ENCODE measurements around the gene ENO2. TPM values are rescaled to one million over a fixed set of nuclear protein-coding genes. Genes with fewer than 3 reads are reported as not detected.

The ENO2 gene
- total RNA-seq, 1 donor from 2014 or later: 30.5 TPM

DNA sequence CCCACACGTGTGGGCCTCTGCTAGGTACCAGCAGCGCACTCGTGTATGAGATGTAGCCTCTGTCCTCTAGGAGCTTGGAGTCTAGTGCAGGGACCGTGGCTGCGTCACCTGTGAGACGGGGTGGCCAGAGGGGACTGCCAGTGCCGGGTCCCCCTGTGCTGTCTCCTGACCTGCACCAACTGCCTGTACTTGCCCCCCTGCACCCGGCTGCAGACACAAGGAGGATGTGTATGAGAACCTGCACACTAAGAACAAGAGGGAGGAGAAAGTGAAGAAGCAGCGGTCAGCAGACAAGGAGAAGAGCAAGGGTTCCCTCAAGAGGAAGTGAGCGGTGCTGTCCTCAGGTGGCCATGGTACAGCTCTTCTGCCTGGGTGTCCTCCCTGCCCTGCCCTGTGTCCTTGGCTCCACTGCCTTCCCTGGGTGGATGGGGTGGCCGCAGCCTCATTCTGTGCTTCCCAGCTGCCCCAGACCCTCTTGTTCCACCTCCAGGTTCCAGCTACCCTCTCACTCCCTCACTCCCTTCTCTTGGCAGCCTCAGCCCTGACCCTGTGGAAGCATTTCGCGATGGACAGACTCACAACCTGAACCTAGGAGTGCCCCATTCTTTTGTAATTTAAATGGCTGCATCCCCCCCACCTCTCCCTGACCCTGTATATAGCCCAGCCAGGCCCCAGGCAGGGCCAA lies 46.4 kb downstream of the ENO2 start:
- DNase-seq (ENCODE audit: low spot score): no peak

DNA sequence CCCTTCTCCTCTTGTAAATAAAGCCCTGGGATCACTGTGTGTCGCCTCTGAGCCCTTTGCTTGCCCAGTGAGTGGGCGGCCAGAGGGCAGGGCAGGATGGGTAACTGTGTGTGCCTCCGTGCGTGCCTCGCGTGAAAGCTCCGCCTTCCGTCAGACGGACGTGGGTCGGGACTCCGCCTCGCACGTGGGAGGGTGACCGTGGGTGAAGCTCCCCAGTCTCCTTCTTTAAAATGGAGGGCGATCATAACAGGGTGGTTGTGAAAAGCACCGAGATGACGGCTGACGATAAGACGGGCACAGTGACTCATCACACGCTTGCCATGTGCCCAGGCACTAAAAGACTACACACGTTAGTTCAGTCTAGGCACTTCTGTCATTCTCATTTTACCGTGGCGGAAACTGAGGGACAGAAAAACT lies 46.9 kb downstream of the ENO2 start:
- peak; percentile 64 for DNase-seq (ENCODE audit: low spot score)

DNA sequence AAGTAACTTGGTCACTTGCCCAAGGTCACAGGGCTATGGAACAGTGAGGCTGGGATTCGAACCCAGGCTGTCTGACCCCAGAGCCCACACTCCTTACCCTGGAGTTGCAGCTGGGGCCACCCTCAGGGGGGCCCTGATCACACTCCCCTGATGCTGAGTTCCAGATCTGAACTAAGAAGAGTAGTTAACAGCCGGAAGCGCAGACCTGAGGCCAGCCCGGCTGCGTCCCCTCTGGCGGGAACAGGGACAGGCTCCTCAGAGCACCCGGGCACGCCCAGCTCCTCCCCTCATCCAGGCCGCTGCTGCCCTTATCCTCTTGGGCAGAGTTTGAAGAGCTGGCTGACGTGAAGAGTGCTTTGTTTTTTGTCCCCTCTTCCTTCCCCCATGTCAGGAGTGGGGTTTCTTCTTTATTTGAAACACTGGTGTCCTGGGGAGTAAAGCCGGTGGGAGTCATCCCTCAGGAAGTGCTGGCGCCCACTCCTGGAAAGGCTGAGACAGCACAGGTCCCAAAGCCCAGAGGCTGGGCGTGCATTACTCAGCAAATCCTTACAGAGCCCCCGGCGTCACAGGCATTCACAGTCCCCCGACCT lies 47.4 kb downstream of the ENO2 start:
- peak; percentile 46 for DNase-seq (ENCODE audit: low spot score)

GRCh38 chr12:6962285-6963015 lies 48.1 kb downstream of the ENO2 start:
- peak; percentile 64 for DNase-seq (ENCODE audit: low spot score)

DNA sequence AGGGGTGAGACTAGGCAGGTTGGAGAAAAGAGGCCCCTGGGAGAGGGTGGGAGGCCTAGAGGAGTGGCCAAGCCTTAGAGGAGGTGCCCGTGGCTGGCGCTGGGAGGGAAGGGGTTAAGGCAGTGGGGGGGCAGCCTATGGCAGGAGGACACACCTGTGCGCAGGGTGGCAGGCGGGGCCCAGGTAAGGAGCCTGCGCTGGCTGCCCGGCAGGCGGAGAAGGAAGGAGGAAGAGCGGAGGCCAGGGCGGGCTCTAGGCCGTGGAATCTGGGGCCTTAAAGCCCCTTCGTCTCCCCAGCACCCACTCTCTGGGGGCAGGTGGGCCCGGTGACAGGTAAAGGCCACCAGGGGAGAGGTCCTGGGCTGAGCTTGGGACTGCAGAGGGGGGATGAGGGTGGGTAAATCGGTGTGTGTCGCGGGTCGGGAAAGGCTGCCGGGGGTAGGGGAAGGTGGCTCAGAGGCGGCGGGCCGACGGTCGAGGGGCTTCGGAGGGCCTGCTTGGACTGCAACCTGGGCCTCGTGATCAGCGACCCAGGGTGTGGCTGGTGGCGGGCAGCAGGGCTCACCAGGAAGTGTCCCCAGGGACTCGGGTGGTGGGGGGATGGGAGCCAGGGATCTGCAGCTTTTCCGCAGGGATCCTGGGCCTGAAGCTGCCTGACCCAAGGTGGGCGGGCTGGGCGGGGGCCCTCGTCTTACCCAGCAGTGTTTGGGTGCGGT lies 48.8 kb downstream of the ENO2 start:
- DNase-seq (ENCODE audit: low spot score): peak; percentile 86

DNA sequence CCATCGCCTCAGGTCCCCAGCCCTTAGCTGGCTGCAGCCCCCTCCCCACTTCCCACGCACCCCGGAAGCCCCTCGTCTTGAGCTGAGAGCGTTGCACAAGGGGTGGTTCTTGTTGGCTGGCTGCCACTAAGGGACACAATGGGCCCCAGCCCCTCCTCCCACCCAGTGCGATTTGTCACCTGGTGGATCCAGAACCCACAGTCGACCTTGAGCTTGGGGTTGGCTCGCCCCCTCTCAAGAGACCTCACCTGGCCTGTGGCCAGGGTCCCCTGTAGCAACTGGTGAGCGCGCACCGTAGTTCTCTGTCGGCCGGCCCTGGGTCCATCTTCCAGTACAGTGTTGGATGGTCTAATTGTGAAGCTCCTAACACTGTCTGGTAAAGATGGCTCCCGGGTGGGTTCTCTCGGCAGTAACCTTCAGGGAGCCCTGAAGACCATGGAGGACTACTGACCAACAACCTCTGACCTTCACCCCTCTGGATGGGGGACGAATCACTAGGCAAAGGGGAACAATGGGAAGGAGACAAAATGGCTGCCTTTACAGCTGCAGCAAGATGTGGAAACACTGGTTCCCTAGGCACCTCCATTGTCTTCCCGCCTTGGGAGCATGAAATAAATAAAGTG lies 49.5 kb downstream of the ENO2 start:
- no peak for DNase-seq (ENCODE audit: low spot score)

- DNase-seq (ENCODE audit: low spot score): no peak
Measured at GRCh38 chr12:6964605-6965025, 50.2 kb downstream of the ENO2 start.

DNA sequence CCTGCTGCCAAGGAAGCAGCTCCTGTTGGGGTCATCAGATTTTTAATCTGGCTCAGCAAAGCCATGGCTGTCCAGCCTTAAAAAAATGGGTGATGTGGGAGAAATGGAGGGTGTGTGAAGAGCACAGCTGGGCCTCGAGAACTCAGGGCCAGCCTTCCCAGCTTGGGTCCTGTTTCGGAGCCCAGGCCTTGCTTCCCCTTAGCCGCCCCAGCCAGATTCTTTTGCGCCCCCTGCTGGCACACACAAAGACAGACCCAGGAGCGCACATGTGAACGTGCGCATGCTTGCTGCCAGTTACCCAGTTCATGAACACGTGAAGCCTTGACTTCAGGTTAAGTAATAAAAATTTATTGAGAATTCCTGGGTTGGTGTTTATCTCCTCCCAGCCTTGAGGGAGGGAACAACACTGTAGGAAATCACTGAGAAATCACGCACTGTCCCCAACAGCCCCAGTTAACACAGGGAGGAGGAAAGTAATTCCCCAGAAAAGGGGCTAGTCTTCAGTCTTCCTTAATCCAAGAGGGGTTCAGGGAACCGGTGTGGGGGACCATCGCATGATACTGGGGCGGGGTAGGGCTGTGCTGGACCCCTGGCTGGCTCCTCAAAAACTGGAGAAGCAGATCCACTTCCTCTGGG lies 50.8 kb downstream of the ENO2 start:
- peak; percentile 91 for DNase-seq (ENCODE audit: low spot score)

- DNase-seq (ENCODE audit: low spot score): no peak
Measured at GRCh38 chr12:6965714-6966113, 51.3 kb downstream of the ENO2 start.

- DNase-seq (ENCODE audit: low spot score): no peak
Measured at GRCh38 chr12:6966351-6966750, 52.0 kb downstream of the ENO2 start.

DNA sequence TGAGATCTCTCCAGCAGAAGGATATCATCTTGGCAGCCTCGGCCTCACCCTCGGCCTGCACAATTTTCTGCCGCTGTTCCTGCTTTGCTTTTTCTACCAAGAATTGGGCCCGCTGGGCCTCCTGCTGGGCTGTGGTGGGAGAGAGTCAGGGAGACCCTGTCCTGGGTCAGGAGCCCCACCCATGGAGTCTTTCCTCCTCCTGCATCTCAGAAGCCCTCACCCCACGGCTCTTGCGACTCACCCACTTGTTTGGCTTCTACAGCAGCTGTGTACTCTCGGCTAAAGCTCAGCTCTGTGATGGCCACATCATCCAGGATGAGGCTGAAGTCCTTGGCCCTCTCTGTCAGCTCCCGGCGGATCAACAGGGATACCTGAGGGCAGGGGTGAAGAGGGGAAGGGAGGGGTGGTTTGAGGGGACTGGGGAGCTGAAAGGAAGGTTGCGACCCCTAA lies 53.3 kb downstream of the ENO2 start:
- no peak for DNase-seq (ENCODE audit: low spot score)

DNA sequence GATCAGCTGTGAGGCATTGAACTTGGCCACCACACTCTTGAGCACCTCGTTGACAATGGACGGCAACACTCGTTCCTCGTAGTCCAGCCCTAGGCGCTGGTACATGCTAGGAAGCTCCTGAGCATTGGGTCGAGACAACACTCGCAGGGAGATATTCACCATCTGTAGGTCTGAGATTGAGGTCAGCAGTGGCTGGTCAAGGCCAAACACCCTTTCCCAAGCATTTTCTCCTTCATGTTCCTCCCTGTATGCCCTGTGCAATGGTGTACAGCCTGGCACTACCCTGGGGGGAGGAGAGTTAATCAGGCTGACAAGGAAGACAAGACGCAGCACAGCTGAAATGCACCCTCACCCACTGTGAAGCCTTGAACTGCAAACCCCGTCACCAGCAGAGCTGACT lies 54.0 kb downstream of the ENO2 start:
- DNase-seq (ENCODE audit: low spot score): no peak

- no peak for DNase-seq (ENCODE audit: low spot score)
Measured at GRCh38 chr12:6970096-6970527, 55.7 kb downstream of the ENO2 start.

Other genes with a start within 250 kb of the ENO2 start
- gene ZNF384, start 225.2 kb upstream of the ENO2 start, total RNA-seq: 60.6 TPM
- gene PIANP, start 213.8 kb upstream of the ENO2 start, total RNA-seq: 5.0 TPM
- gene COPS7A, start 190.5 kb upstream of the ENO2 start, total RNA-seq: 61.4 TPM
- gene MLF2, start 161.4 kb upstream of the ENO2 start, total RNA-seq: 175 TPM
- gene PTMS, start 148.2 kb upstream of the ENO2 start, total RNA-seq: 293 TPM
- 1.4 TPM for gene LAG3, start 142.1 kb upstream of the ENO2 start, total RNA-seq
- 32.1 TPM for gene CD4, start 125.1 kb upstream of the ENO2 start, total RNA-seq
- gene GPR162, start 92.8 kb upstream of the ENO2 start, total RNA-seq: 12.3 TPM
- 28.1 TPM for gene P3H3, start 86.2 kb upstream of the ENO2 start, total RNA-seq
- gene GNB3, start 73.7 kb upstream of the ENO2 start, total RNA-seq: 3.3 TPM
- 2.2 TPM for gene CDCA3, start 63.3 kb upstream of the ENO2 start, total RNA-seq
- 98.4 TPM for gene USP5, start 62.4 kb upstream of the ENO2 start, total RNA-seq
- gene TPI1, start 47.0 kb upstream of the ENO2 start, total RNA-seq: 610 TPM
- 33.7 TPM for gene SPSB2, start 41.3 kb upstream of the ENO2 start, total RNA-seq
- 13.1 TPM for gene LRRC23, start 9.8 kb upstream of the ENO2 start, total RNA-seq
- gene ATN1, start 13.4 kb downstream of the ENO2 start, total RNA-seq: 153 TPM
- not detected for gene RNU7-1, start 29.2 kb downstream of the ENO2 start, total RNA-seq
- gene C12orf57, start 29.4 kb downstream of the ENO2 start, total RNA-seq: 265 TPM
- gene PTPN6, start 36.8 kb downstream of the ENO2 start, total RNA-seq: 66.4 TPM
- gene PHB2, start 56.1 kb downstream of the ENO2 start, total RNA-seq: 141 TPM
- gene EMG1, start 56.3 kb downstream of the ENO2 start, total RNA-seq: 31.8 TPM
- gene LPCAT3, start 103.9 kb downstream of the ENO2 start, total RNA-seq: 26.6 TPM
- 319 TPM for gene C1S, start 146.1 kb downstream of the ENO2 start, total RNA-seq
- gene C1R, start 177.9 kb downstream of the ENO2 start, total RNA-seq: 303 TPM
- gene C1RL, start 194.6 kb downstream of the ENO2 start, total RNA-seq: 49.6 TPM
- gene RBP5, start 214.3 kb downstream of the ENO2 start, total RNA-seq: 7.1 TPM
- 40.6 TPM for gene CLSTN3, start 215.8 kb downstream of the ENO2 start, total RNA-seq

Data from mucosa of gallbladder (tissue), 1 donor.